Hepatocyte (in vitro differentiated cells): ENCODE results near the gene IGSF11.

ENCODE experiments used
- CTCF ChIP-seq: fragments of 200-600 bp; sonication (generic); IDR thresholded peaks from 2 replicates; pipeline ENCODE4 v1.5.1; 2016; ENCODE audit warnings: antibody characterized with exemption, mild to moderate bottlenecking; ENCODE audit not compliant: poor library complexity
- EZH2 ChIP-seq: fragments of 200-600 bp; sonication (generic); IDR thresholded peaks from 2 replicates; pipeline ENCODE4 v1.6.1; 2016; ENCODE audit warnings: antibody characterized with exemption, mild to moderate bottlenecking, borderline replicate concordance

GRCh38 chr3:118973050-118973449 lies 61.6 kb downstream of the IGSF11 start:
- TF ChIP-seq CTCF = no peak
- TF ChIP-seq EZH2 = no peak
